ENCODE data around the gene FLAD1.

The FLAD1 gene

DNA sequence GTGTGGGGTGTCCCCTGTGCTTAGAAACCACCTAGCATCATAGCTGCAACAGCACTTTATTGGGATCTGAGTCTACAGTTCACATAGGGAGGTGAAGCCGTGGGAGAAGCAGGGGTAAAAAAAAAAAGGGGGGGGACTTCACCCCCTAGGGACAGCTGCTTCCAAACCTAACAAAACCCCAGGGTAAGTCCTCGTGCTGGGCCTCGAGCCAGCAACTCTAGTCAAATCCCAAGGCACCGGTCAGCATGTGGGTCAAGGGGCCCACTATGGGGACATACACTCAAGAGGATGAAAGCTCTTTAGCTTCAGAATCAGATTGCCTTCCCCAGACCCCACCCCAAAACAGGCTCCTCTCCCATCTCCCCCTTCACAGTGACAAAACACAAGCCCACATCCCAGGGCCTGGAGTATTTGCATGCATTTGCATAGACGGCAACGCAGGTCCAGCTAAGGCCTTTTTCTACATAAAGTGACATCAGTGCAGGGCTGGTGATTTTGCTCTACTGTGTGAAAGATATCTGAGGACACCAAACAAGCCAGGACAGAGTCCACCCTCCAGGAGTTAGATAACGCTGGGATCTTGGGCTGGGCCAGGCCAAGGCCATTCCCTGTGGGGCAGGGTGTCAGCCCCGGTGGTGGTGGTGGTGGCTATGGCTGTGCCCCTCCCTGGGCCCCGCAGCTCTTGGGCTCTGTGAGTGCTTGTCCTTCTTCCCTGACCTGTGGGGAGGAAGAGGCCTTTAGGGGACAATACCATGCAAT, 38.6 kb upstream of the FLAD1 start:
- H3K27ac ChIP-seq (ENCODE audit: extremely low read depth, low read depth, low read length): no peak overlapping the region
- POLR2A ChIA-PET: no interaction called here

DNA sequence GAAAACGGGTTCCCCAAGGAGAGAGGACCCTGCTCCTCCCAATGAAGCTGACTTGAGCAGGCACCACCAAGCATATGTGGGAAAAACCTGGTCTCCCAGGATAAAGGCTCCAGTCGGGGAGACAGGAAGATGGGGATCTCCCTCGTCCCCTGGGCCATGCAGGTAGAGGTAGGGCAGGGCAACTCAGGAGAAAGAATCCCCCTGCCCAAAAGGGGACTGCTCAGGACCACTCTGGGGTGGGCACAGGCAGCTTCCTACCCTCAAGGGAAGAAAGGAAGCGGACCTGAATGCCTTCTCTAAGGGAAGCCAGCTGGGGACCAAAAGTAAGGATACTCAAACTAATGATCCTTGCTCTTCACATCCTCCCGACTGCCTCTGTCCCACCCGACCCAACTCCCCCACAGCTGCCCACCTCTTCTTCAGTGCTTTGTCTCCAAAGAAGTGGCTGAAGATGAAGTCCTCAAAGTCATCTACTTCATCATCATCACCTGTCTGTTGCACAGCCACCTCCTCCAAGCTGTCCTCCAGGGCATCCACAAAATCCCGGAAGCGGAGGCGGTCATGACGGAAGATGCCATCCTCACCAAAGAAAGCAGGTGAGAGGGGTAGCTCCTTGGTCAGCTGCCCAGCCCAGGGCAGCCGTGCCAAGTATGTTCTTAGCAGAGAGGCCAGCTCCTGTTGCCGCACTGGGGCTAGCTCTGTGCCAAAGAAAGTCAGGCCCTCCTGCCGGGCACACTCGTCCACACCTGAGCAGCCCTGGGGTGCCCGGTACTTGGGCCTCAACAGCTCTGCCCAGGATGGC, 37.8 kb upstream of the FLAD1 start:
- H3K4me1 ChIP-seq (ENCODE audit: control insufficient read depth, insufficient read depth, low read length): no peaks in the 10 kb centered on the region
- ChIA-PET CTCF (interaction anchor here (0.6 to 1.6 kb wide), 7 partner anchors 21 to 120 kb away, joined by 3 to 7 read pairs (median 4); partner anchors contain the start of gene ADAM15), POLR2A (interaction anchor here (1.3 kb wide), 1 partner anchor 9 kb away, joined by 3 read pairs; the partner anchor contains the start of gene PMVK)
- no peak overlapping the region for H3K27ac ChIP-seq (ENCODE audit: extremely low read depth, low read depth, low read length)
- no peaks in the 10 kb centered on the region for H3K9me3 ChIP-seq (ENCODE audit: control insufficient read depth, insufficient read depth, low read depth, low read length)
- no peak overlapping the region for H3K4me3 ChIP-seq (ENCODE audit: low read depth, low read length)
- peaks cover 0 to 20% of the 10 kb centered on the region in 2 experiments; a peak in 1 of 3 replicates for H3K36me3 ChIP-seq (ENCODE audit: control insufficient read depth in 2 of 2, insufficient read depth in 1 of 2, low read length in 2 of 2)
- TF ChIP-seq ZNF530 (tag by site-specific recombination; IDR thresholded peaks at IDR 0.05; ENCODE audit: low read depth): no peak
- no peak for TF ChIP-seq ZFP41 (tag by site-specific recombination; IDR thresholded peaks at IDR 0.05; ENCODE audit: borderline replicate concordance)
- no peak for TF ChIP-seq ZNF302 (tag by site-specific recombination; IDR thresholded peaks at IDR 0.05; ENCODE audit: low read depth)
- TF ChIP-seq ZNF785 (tag by site-specific recombination; IDR thresholded peaks at IDR 0.05): no peak
- no peak for TF ChIP-seq ZNF121 (tag by site-specific recombination; IDR thresholded peaks at IDR 0.05)
- TF ChIP-seq ZNF335 (tag by site-specific recombination; conservative IDR thresholded peaks at IDR 0.05): no peak
- no peak for TF ChIP-seq ZNF394 (tag by site-specific recombination; IDR thresholded peaks at IDR 0.05; ENCODE audit: borderline replicate concordance)
- no peak for TF ChIP-seq ZNF266 (tag by site-specific recombination; IDR thresholded peaks at IDR 0.05; ENCODE audit: low read depth)
- TF ChIP-seq ZFHX2 (tag by site-specific recombination; conservative IDR thresholded peaks at IDR 0.05): no peak
- no peak for TF ChIP-seq ZNF707 (tag by site-specific recombination; IDR thresholded peaks at IDR 0.05)
- TF ChIP-seq ZNF670 (tag by site-specific recombination; IDR thresholded peaks at IDR 0.05; ENCODE audit: low read depth): no peak
- TF ChIP-seq ZNF549 (tag by site-specific recombination; IDR thresholded peaks at IDR 0.05): no peak
- TF ChIP-seq, protein P1, sequence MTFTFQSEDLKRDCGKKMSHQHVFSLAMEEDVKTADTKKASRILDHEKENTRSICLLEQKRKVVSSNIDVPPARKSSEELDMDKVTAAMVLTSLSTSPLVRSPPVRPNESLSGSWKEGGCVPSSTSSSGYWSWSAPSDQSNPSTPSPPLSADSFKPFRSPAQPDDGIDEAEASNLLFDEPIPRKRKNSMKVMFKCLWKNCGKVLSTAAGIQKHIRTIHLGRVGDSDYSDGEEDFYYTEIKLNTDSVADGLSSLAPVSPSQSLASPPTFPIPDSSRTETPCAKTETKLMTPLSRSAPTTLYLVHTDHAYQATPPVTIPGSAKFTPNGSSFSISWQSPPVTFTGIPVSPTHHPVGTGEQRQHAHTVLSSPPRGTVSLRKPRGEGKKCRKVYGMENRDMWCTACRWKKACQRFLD (tag by site-specific recombination; IDR thresholded peaks at IDR 0.05): no peak
- no peak for TF ChIP-seq ZNF16 (tag by site-specific recombination; IDR thresholded peaks at IDR 0.05; ENCODE audit: low read depth)
- no peak for TF ChIP-seq ZNF19 (tag by site-specific recombination; IDR thresholded peaks at IDR 0.05; ENCODE audit: low read depth)
- TF ChIP-seq ZNF610 (tag by site-specific recombination; IDR thresholded peaks at IDR 0.05; ENCODE audit: borderline replicate concordance): no peak
- no peak for TF ChIP-seq ZBTB49 (tag by site-specific recombination; IDR thresholded peaks at IDR 0.05; ENCODE audit: low read depth)
- TF ChIP-seq REPIN1 (tag by site-specific recombination; IDR thresholded peaks at IDR 0.05; ENCODE audit: low read depth): no peak

More for the DNA sequence above, 38.6 kb upstream of the FLAD1 start:
- H3K9me3 ChIP-seq (ENCODE audit: control insufficient read depth, insufficient read depth, low read depth, low read length): no peaks in the 10 kb centered on the region
- H3K4me1 ChIP-seq (ENCODE audit: control insufficient read depth, insufficient read depth, low read length): no peaks in the 10 kb centered on the region
- CTCF ChIA-PET: interaction anchor here (0.6 to 1.6 kb wide), 18 partner anchors 22 to 1822 kb away, joined by 3 to 7 read pairs (median 4); no protein-coding TSS in a partner anchor
- H3K4me3 ChIP-seq (ENCODE audit: low read depth, low read length): no peak overlapping the region
- TF ChIP-seq MEIS1 (CRISPR knock-in tag; IDR thresholded peaks at IDR 0.05; ENCODE audit: borderline replicate concordance) (no peak), PRDM10 (tag by site-specific recombination; IDR thresholded peaks at IDR 0.05) (peak; percentile 52; the same call in 1 of the 2 replicates), ZNF747 (tag by site-specific recombination; IDR thresholded peaks at IDR 0.05) (no peak), ZNF37A (tag by site-specific recombination; IDR thresholded peaks at IDR 0.05) (no peak)
- H3K36me3 ChIP-seq (ENCODE audit: control insufficient read depth in 2 of 2, insufficient read depth in 1 of 2, low read length in 2 of 2): peaks cover 0 to 20% of the 10 kb centered on the region in 2 experiments; a peak in 1 of 3 replicates

All from HEK293 (cell line).